Measurements from ENCODE around the gene UTP20. TPM values are rescaled to one million over a fixed set of nuclear protein-coding genes. Genes with fewer than 3 reads are reported as not detected.
A peak's percentile ranks its signal among the peaks of the same experiment; 100 is the strongest.
"Not testable (repeated sequence)": the region's sequence is repeated elsewhere in the genome, so short reads cannot be mapped to it uniquely, and the experiment has no call there.

The UTP20 gene
- total and polyA plus RNA-seq, 10 donors = 1.5 to 21.5 (median 14.2) TPM

DNA sequence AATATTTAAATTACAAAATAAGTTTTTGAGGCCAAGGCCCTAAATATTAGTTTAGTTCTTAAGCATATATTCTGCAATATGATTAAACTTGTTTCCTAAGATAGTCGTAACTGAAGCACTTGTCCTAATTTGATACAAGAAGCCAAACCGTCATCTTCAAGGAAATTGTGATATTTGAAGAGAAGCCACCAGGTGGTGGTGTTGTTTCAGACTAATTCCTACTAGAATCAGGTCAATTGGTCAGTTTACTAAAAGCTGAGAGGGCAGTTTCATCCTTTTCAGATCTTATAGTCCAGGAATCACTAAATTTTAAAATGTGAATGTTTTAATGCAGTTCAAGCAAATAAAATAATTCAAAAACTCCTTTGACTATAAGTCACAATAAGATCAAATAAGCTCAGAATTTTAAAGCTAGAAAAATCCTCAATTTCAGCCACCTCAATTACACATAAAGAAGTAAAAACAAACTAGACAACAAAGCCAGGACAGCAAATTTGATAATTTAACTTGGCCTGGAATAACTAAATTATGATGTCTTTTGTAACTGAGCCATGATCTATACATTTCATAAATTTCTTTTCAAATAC, 134.7 kb downstream of the UTP20 start:
- Histone ChIP-seq H3K4me1 (peaks cover 0 to 4% (median 0%) of the 10 kb centered on the region in 6 donors), H3K4me3 (no peak overlapping the region), H3K36me3 (no peaks in the 10 kb centered on the region), H3K27me3 (replicated peaks in 1 of 7) (no peaks in the 10 kb centered on the region), H3K9me3 (no peaks in the 10 kb centered on the region), H3K27ac (no peak overlapping the region)
- DNase-seq = no peak
- 1 to 5% (median 3%) methylated on average over 2 of the region's 2 CpGs for WGBS, 5 donors
- TF ChIP-seq POLR2A (IDR thresholded peaks at IDR 0.05) = no peak
- TF ChIP-seq, protein P1, sequence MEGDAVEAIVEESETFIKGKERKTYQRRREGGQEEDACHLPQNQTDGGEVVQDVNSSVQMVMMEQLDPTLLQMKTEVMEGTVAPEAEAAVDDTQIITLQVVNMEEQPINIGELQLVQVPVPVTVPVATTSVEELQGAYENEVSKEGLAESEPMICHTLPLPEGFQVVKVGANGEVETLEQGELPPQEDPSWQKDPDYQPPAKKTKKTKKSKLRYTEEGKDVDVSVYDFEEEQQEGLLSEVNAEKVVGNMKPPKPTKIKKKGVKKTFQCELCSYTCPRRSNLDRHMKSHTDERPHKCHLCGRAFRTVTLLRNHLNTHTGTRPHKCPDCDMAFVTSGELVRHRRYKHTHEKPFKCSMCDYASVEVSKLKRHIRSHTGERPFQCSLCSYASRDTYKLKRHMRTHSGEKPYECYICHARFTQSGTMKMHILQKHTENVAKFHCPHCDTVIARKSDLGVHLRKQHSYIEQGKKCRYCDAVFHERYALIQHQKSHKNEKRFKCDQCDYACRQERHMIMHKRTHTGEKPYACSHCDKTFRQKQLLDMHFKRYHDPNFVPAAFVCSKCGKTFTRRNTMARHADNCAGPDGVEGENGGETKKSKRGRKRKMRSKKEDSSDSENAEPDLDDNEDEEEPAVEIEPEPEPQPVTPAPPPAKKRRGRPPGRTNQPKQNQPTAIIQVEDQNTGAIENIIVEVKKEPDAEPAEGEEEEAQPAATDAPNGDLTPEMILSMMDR (IDR thresholded peaks at IDR 0.05 in 8 of 11, conservative IDR thresholded peaks at IDR 0.05 in 3 of 11) = peak in 9 of 11 experiments; percentile 27 to 64 (median 53)
- TF ChIP-seq POLR2AphosphoS5 (IDR thresholded peaks at IDR 0.05) = no peak
- intact Hi-C loops (cut with DNase I; ENCODE audit: low total_unique reads) = loop anchor here (5.0 to 10.0 kb wide), 2 partner anchors 350 to 423 kb away; no protein-coding TSS in a partner anchor

DNA sequence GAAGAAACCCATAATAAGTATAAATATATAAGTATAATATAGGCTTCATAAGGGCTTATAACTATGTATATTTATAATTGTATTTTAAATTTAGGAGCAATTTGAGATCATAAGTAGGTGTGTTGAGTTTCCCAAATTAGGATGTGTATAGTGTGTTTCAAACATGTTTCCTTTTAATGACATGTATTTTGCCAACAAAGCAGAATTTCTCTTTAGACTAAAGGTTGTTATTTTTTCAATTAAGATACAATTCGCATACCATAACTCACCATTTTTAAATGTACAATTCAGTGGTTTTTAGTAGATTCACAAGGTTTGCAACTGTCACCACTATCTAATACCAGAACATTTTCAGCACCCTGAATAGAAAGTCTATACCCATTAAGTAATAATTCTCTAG, 135.3 kb downstream of the UTP20 start:
- no peak overlapping the region for H3K4me3 ChIP-seq
- H3K36me3 ChIP-seq = no peaks in the 10 kb centered on the region
- H3K4me1 ChIP-seq = no peaks in the 10 kb centered on the region
- H3K27ac ChIP-seq = no peak overlapping the region
- H3K27me3 ChIP-seq (replicated peaks in 1 of 7) = no peaks in the 10 kb centered on the region
- 93 to 100% (median 95%) methylated on average over 1 of the region's 1 CpG for WGBS, 5 donors
- intact Hi-C loops (cut with DNase I; ENCODE audit: low total_unique reads) = loop anchor here (5.0 to 10.0 kb wide), 2 partner anchors 350 to 422 kb away; no protein-coding TSS in a partner anchor
- DNase-seq = no peak
- TF ChIP-seq POLR2AphosphoS5 (IDR thresholded peaks at IDR 0.05) (no peak), POLR2A (IDR thresholded peaks at IDR 0.05) (no peak)
- TF ChIP-seq, protein P1 (IDR thresholded peaks at IDR 0.05 in 8 of 11, conservative IDR thresholded peaks at IDR 0.05 in 3 of 11) = no peak
- no peaks in the 10 kb centered on the region for H3K9me3 ChIP-seq

DNA sequence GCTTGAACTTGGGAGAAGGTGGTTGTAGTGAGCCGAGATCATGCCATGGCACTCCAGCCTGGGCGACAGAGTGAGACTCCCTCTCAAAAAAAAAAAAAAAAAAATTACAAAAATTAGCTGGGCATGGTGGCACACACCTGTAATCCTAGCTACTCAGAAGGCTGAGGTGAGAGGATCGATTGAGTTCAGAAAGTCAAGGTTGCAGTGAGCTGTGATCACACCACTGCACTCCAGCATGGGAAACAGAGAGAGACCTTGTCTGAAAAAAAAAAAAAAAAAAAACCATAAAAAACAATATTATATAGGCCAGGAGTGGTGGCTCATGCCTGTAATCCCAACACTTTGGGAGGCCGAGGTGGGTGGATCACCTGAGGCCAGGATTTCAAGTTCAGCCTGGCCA, 142.2 kb downstream of the UTP20 start:
- H3K27me3 ChIP-seq (replicated peaks in 1 of 7); intact Hi-C loops (cut with DNase I; ENCODE audit: low total_unique reads); DNase-seq; H3K36me3 ChIP-seq; H3K4me1 ChIP-seq; H3K27ac ChIP-seq; H3K9me3 ChIP-seq; H3K4me3 ChIP-seq: not testable (repeated sequence)
- WGBS, 5 donors = 89 to 97% (median 94%) methylated on average over 4 of the region's 4 CpGs

DNA sequence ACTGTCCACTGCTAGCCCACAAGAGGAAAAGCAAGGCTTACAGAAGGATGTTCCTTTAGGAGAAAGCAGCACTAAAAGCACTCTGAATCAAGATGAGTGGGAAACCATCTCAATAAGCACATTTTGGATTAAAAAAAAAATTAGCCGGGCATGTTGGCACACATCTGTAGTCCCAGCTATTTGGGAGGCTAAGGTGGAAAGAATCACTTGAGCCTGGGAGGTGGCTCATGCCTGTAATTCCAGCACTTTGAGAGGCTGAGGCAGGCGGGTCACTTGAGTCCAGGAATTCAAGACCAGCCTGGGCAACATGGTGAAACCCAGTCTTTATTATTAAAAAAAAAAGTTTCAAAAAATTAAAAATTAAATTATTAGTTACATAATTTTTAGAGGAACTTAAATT, 144.7 kb downstream of the UTP20 start:
- H3K27ac ChIP-seq = no peak overlapping the region
- intact Hi-C loops (cut with DNase I; ENCODE audit: low total_unique reads) = no loop called here
- no peaks in the 10 kb centered on the region for H3K9me3 ChIP-seq
- H3K27me3 ChIP-seq (replicated peaks in 1 of 7) = no peaks in the 10 kb centered on the region
- 62 to 95% (median 93%) methylated on average over 2 of the region's 2 CpGs for WGBS, 5 donors
- TF ChIP-seq POLR2AphosphoS5 (IDR thresholded peaks at IDR 0.05) (no peak), POLR2A (IDR thresholded peaks at IDR 0.05) (no peak)
- TF ChIP-seq, protein P1 (IDR thresholded peaks at IDR 0.05 in 8 of 11, conservative IDR thresholded peaks at IDR 0.05 in 3 of 11) = no peak
- H3K36me3 ChIP-seq = no peaks in the 10 kb centered on the region
- H3K4me3 ChIP-seq = no peak overlapping the region
- DNase-seq = no peak
- no peaks in the 10 kb centered on the region for H3K4me1 ChIP-seq
